Measurements from ENCODE around the gene NAPSA.
"Not testable (repeated sequence)": the region's sequence is repeated elsewhere in the genome, so short reads cannot be mapped to it uniquely, and the experiment has no call there.

The NAPSA gene

GRCh38 chr19:50330365-50331078 is 34.9 kb downstream of the NAPSA start:
- peak; percentile 82 for DNase-seq (ENCODE audit: low spot score)

DNA sequence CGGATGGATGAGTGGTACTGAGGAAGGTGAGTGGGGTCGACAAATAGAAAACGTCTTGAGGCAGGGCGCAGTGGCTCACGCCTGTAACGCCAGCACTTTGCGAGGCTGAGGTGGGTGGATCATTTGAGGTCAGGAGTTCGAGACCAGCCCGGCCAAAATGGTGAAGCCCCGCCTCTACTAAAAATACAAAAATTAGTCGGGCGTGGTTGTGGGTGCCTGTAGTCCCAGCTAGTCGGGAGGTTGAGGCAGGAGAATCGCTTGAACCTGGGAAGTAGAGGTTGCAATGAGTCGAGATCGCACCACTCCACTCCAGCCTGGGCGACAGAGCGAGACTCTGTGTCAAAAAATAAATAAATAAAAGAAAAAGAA is 35.5 kb downstream of the NAPSA start:
- DNase-seq (ENCODE audit: low spot score) = not testable (repeated sequence)

GRCh38 chr19:50329146-50329925 is 36.1 kb downstream of the NAPSA start, which contains the start of gene KCNC3:
Gene KCNC3 (minus strand): TSS chr19:50329377. CDS start chr19:50329082, 295 bp downstream.
- DNase-seq (ENCODE audit: low spot score) = peak; percentile 97

DNA sequence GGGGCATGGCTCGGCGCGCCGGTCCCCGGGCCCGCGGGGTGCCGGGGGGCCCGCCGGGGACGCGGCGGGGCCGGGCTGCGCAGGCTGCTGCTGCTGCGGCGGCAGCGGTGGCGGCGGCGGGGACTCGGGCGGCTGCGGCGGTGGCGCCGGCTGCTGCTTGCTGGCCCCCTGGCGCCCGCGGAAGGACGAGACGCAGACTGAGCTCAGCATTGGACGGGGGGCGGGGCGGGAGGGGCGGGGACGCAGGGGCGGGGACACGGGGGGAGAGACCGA is 36.6 kb downstream of the NAPSA start:
- DNase-seq (ENCODE audit: low spot score) = no peak

- no peak for DNase-seq (ENCODE audit: low spot score)
Measured at GRCh38 chr19:50328224-50328872, 37.1 kb downstream of the NAPSA start.

GRCh38 chr19:50327461-50328223 is 37.8 kb downstream of the NAPSA start:
- DNase-seq (ENCODE audit: low spot score) = no peak

GRCh38 chr19:50327013-50327412 is 38.4 kb downstream of the NAPSA start:
- DNase-seq (ENCODE audit: low spot score) = no peak

GRCh38 chr19:50326101-50326664 is 39.3 kb downstream of the NAPSA start:
- no peak for DNase-seq (ENCODE audit: low spot score)

DNA sequence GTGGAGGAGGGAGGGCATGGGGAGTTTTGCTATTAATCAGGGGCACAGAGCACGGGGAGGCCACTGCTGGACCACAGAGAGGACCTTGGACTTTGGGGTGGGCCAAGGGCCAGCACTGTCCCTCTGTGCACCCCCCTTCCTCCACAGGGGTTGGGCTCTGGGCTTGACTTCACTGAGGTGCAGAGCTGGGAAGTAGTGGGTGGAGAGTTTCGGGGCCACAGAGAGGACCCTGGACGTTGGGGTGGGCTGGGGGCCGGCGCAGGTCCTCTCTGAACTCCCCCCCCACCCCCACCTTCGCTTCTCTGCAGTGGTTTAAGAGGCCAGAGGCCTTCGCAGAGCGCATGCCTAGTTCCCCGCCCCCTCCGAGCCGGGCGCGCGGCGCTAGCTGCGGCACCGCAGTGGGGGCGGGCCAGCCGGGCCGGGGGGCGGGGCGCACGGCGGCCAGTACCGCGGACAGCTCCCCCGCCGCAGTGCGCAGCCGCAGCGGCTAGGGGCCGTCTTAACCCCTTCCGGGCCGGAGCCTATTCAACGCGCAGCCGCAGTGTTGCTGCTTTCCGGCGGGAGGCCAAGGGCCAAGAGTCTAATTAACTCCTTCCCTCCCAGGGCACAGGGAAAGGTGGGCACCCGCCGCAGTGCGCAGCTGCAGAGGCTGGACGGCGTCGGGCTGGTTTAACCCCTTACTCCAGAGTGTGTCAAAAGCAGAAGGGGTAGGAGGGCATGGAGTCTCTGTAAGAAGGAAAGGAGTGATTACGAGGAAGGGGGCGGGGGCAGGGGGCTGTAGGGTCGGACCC is 39.9 kb downstream of the NAPSA start:
- DNase-seq (ENCODE audit: low spot score) = peak; percentile 79

DNA sequence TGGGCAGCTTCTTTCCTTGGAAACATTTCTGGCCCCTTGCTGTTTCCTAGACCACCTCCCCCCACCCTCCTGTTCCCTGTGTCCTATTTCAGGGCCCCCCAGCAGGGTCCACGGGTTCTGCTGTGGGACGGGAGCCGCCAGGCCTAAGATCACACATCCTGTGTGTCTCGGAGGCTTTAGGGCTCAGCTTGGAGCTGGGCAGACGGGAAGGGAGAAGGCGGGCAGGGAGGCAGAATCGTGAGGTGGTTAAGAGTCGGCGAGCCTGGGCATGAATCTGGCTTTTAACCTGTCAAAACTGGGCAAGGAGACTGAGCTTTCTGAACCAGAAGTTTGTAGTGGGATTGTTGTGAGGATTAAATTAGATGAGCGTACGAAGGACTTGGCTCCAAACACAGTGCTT is 41.1 kb downstream of the NAPSA start:
- no peak for DNase-seq (ENCODE audit: low spot score)

- no peak for DNase-seq (ENCODE audit: low spot score)
Measured at GRCh38 chr19:50323782-50324133, 41.7 kb downstream of the NAPSA start.

DNA sequence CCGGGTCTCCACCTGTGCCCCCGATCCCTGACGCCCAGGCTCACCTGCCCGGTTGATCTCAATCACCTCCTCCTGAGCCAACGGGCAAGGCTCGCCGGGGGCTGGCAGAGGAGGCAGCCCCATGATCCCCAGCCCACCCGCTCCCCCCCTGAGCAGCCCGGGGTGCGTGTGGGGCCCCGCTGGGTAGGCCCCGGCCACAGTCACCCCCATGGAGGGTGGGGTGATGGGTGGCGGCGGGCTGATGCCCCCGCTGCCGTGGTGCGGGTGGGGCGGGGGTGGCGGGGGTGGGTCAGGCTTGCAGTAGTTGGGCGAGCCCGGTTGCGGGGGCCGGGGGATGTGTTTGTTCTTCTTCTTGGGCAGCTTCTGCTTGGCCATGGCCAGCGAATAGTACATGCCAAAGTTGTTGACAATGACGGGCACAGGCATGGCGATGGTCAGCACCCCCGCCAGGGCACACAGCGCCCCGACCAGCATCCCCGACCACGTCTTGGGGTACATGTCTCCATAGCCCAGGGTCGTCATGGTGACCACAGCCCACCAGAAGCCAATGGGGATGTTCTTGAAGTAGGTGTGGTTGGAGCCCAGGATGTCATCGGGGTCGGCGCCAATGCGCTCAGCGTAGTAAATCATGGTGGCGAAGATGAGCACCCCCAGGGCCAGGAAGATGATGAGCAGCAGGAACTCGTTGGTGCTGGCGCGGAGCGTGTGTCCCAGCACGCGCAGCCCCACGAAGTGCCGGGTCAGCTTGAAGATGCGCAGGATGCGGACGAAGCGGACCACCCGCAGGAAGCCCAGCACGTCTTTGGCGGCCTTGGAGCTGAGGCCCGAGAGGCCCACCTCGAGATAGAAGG is 42.3 kb downstream of the NAPSA start:
- DNase-seq (ENCODE audit: low spot score) = no peak

DNA sequence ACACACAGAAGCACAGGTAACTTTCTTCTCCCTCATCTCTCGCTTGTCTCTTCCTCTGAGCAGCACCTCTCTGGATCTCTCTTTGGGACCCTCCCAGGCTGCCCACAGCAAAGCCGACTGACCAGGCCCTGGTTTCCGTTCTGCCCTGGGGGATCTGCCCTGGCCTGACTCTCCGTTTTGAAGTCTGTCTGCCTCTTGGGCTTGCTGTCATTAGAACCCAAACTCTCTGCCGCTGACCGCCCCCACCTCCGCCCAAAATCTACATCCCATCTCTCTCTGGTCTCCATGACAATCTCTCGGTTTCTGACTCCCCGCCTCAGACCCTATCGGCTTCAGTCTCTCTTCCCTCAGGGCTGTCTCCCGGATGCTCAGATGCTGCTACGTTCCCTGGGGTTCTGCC is 43.2 kb downstream of the NAPSA start:
- no peak for DNase-seq (ENCODE audit: low spot score)

GRCh38 chr19:50321831-50322230 is 43.6 kb downstream of the NAPSA start:
- DNase-seq (ENCODE audit: low spot score) = no peak

GRCh38 chr19:50320596-50320995 is 44.8 kb downstream of the NAPSA start:
- DNase-seq (ENCODE audit: low spot score) = no peak

- no peak for DNase-seq (ENCODE audit: low spot score)
Measured at GRCh38 chr19:50320051-50320450, 45.4 kb downstream of the NAPSA start.

- no peak for DNase-seq (ENCODE audit: low spot score)
Measured at GRCh38 chr19:50319156-50319555, 46.3 kb downstream of the NAPSA start.

DNA sequence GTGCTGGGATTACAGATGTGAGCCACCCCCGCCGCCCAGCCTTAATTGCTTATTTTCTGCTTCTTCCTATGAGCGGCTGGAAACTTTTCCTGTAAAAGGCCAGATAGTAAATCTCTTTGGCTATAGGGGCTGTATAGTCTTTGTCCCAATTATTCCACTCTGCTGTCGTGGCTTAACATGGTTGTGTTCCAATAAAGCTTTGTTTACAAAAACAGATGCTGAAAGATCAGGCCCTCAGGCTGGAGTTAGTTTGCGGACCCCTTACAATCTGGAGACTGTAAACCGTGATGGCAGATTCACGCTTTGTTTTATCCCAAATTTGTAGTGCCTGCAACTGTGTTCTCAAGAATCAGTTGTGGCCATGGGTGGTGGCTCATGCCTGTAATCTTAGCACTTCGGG is 47.0 kb downstream of the NAPSA start:
- DNase-seq (ENCODE audit: low spot score) = no peak

DNA sequence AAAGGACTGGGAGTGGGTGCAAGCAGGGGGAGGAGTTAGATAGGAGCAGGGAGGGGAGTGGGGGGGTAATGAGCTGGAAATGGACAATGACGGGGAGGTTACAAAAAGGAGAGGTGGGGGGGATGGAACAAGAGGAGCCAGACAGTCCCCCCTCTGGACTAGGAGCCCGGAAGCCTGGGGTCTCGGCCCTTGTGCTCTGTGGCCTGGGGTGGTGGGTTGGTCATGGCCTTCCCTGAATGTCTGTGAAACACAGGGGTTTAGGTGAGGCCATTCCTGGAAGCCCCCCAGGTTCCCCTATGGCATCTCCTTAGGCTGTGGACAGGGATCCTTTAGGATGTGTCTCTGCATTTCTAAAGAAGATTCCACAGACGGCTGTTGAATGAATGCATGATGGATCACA is 48.3 kb downstream of the NAPSA start:
- no peak for DNase-seq (ENCODE audit: low spot score)

DNA sequence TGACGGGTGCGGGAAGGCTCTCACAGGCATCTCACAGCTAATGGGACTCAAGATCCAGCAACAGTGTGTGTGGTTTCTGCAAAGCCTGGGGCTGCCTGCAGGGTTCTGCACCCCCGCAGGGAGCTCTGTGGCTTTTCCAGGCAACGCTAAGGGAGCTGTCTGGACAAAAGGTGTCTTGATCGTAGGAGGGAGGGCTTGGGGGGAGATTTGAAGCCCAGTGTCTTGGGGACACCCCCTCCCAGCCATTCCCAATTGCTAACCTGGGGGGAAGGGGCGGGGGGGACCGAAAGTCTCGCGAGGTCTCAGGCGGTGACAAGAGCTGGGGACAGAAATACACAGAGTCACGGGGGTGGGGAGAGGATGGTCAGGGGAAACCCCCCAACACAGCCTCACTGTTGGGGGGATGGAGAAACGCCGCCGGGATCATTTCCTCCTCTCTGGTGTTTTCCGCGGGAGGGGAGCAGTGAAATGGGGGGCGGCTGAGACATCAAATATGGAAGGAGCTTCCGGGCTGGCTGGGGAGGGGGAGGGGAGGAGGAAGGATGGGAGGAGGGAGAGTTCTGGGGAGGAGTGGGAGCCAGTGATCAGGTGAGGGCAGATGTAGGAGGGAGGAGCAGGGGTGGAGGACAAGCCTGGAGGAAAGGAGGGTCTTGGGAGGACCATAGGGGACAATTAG is 49.5 kb downstream of the NAPSA start:
- no peak for DNase-seq (ENCODE audit: low spot score)
